NB4 (cell line): ENCODE measurements around the gene USF1.

ENCODE experiments used
- CTCF ChIP-seq: IDR thresholded peaks from one replicate; pipeline ENCODE4 v1.5.1; 2012; ENCODE audit warnings: low read depth, low read length
- MAX ChIP-seq: IDR thresholded peaks from 2 replicates; pipeline ENCODE4 v1.6.1; 2011; ENCODE audit warnings: low read depth, low read length
- MYC ChIP-seq: IDR thresholded peaks from 2 replicates; pipeline ENCODE4 v1.6.1; 2011; ENCODE audit warnings: low read depth, low read length
- POLR2A ChIP-seq: IDR thresholded peaks from 2 replicates; pipeline ENCODE4 v1.6.1; 2011; ENCODE audit warnings: mild to moderate bottlenecking; ENCODE audit not compliant: insufficient read length; ENCODE audit errors: extremely low read depth

DNA sequence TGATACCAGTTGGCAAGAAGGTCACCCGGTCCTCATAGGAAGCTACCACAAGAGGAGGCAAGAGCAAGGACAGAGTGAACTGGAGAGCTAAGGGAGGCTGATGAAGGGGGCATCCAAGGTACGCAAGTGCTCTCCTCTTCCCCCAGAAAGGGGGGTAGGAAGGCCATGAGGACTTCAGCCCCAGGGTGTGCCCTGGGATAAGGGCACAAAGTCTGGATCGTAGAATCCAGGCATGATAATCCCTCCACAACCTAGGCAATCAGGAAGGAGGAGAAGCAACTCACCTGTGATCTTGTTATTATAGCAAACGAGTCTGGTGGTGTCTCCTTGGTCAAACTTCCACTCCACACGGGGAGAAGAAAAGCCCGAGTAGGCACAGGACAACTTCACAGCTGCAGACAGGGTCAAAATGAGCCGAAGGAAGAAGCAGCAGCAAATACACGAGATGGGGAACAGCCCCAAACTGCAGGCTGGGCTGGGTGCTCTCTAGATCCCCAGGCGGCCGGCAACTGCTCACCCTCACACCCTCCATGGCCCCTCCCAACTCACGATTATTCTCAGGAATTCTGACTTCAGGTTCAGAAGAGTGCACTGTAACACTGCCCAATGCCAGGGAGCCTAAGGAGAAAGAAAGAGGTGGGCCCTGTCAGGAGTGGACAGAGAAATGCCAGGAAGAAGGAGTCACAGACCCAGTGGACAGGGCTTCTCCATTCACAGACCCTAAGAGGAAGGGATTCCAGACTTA lies 44.9 kb downstream of the USF1 start:
- TF ChIP-seq CTCF (no peak), MAX (no peak), MYC (no peak), POLR2A (no peak)
